Renal cortical epithelial cell (primary cell): ENCODE measurements around the gene CACNA2D1. TPM values are rescaled to one million over a fixed set of nuclear protein-coding genes. Genes with fewer than 3 reads are reported as not detected.
"Not testable (repeated sequence)": the region's sequence is repeated elsewhere in the genome, so short reads cannot be mapped to it uniquely, and the experiment has no call there.

Source experiments
- DNase-seq: peaks from one replicate; pipeline ENCODE4 v3.0.0-alpha.2; 2011; ENCODE audit warnings: low read depth
- total RNA-seq: library from RNA; depleted of rRNA; stranded (reverse); fragments of >200 nt; gene quantifications from 2 replicates; pipeline ENCODE4 v1.2.3, GENCODE V29; 2014

CACNA2D1 gene
- total RNA-seq, 1 donor from 2014 or later = 15.0 TPM

- DNase-seq = no peak
Observed at GRCh38 chr7:82393076-82393839, 50.3 kb downstream of the CACNA2D1 start.

DNA sequence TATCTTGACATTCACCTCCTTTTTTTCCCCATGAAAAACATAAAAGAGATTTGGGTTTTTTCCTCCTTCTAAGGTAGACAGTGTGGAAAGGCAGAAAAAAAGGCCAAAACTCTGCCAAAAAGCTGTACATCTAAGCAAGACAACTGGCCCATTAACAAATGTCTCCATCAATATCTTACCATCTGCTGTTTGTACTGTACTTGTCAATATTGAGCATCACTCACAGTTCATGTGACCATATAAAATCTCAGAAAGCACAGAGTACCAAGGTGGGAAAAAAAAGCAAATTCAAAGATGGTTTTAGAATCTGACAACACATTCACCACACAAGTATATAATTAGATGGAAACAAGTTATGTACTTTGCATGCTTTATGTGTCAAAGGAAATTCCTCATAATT lies 52.6 kb downstream of the CACNA2D1 start:
- no peak for DNase-seq

DNA sequence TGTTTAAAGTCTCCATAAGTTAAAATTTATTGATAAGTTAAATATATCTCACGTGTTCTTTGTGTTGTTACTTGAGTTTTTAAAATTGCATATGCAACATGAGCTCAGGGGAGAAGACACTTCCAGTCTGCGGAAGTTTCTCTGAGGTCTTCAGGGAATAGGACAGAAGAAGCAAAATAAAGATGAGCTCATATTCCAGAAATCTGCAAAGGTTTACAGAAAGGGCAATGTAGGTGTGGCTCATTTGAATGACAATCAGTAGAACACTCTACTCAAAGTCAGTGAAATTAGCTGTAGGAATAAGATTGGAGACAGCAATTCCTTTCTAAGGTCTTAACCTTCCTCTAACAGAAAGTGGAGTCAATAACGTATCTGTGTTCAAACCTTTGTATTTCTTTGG lies 53.7 kb downstream of the CACNA2D1 start:
- DNase-seq = no peak

DNA sequence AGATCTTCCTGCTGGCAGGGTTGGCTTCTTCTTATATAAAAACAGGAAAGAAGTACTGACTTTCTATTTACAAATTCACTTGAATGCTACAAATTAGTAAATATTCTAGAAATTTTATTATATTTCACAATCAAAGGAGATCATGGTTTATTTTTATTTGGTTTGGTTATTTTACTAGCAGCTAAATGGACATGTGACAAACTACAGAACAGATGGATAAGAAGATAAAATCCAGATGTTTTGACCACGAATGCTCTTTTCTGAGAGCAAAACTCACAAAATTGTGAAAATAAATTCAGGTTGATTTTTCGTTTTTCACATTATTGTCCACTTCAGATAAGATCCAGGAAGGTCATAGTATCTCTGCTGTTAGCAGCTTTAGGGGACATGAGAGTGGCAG lies 55.4 kb downstream of the CACNA2D1 start:
- no peak for DNase-seq

DNA sequence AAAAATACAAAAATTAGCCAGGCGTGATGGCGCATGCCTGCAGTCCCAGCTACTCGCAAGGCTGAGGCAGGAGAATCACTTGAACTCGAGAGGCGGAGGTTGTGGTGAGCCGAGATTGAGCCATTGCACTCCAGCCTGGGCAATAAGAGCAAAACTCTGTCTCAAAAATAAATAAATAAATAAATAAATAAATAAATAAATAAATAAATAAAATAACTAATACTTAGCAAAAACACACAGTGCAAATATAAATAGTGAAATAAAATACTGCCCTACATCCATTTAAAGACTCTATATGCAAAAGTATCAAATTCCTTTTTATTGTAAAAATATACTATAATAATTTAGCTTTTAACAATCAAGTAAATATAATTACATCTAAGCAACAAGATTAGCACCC lies 57.0 kb downstream of the CACNA2D1 start:
- not testable (repeated sequence) for DNase-seq

- DNase-seq = no peak
Observed at GRCh38 chr7:82384779-82385178, 58.8 kb downstream of the CACNA2D1 start.

- DNase-seq = no peak
Observed at GRCh38 chr7:82384051-82384464, 59.5 kb downstream of the CACNA2D1 start.

- no peak for DNase-seq
Observed at GRCh38 chr7:82382276-82382675, 61.3 kb downstream of the CACNA2D1 start.

DNA sequence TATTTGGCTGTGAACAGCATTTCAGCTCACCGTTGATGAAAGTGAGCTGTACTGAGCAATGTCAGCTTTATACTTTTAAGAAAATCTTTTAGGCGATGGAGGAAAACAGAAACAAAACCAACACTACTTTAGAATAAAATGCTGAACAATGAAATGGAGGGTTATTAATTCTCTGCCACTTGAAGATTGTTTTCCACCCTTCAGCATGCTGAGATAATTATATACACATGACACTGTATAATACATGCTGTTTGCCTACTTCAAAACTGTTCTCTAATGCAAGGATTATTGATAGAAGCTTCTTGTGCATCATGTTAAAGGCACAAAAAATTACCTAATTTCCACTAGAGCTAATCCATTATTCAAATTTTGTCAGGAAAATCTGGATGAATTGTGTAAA lies 66.8 kb downstream of the CACNA2D1 start:
- no peak for DNase-seq

DNA sequence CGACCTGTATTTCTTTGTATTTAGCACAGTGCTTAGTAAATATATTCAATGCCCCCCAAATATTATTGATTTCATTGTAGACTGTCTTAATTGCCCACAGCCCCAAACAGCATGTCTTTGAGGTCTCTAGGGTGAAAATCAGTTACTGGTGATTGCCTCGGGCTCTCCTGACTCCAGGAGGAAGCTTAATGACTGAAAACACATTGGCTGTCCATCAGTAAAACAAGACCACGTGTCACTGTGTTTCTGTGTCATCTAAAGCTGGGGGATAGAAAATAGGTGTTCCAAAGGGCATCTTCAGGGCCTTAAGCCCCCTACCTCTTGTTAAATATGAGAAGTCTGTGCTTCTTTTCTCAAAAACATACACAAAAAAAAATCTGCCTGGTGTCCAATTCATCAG lies 67.9 kb downstream of the CACNA2D1 start:
- no peak for DNase-seq

GRCh38 chr7:82375129-82375528 lies 68.4 kb downstream of the CACNA2D1 start:
- DNase-seq = no peak

DNA sequence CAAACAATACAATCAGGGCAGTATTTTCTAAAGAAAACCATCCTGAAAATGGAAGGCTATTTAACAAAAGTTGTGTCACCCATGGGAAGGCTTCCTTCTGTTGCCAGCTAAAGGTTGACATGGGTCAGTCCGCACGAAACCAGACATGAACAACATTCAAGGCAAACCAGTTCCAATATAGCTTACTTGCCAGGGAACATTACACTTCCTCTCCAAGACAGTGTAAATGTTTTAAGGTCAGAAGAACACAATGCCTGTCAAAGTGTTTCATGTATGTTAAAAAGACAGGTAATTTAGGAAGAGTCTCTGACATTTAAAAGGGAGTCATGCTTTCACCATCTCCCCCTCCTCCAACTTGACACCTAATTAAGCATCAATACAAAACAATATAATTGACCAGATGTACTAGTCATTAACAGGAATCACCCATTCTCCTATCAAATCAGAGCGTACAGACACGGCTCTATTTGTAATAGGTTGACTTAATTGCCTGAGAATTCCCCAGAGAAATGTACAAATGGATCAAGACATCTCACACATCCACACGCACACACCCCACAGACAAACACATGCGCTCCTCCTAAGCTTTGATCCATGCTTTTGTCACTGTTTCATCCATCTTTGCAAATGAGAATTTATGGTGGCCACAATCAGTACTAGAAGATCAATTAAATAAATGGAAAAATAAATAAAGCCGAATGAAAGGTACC lies 69.5 kb downstream of the CACNA2D1 start:
- DNase-seq = no peak

GRCh38 chr7:82364671-82365070 lies 78.9 kb downstream of the CACNA2D1 start:
- no peak for DNase-seq

- no peak for DNase-seq
Observed at GRCh38 chr7:82364048-82364447, 79.5 kb downstream of the CACNA2D1 start.

- DNase-seq = no peak
Observed at GRCh38 chr7:82362129-82362706, 81.4 kb downstream of the CACNA2D1 start.

- no peak for DNase-seq
Observed at GRCh38 chr7:82360591-82361368, 82.8 kb downstream of the CACNA2D1 start.

DNA sequence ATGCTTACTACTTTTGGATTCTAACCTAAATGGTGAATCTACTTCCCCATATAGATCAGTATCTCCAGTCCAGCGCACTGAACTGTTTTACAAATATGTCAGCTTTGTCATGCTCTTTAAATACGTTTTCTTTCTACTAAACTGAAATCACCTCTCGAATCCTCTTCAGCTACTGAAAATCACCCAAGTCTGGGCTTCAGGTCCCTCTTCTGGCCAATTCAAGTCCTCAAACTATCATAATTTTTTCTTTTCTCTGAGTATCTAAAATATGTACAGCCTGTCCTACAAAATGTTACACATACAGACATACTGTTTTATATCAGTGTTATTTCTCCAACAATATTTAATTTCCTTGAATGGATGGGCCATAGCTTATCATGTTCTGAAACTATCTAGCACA lies 84.2 kb downstream of the CACNA2D1 start:
- DNase-seq = no peak

GRCh38 chr7:82358923-82359322 lies 84.7 kb downstream of the CACNA2D1 start:
- no peak for DNase-seq

DNA sequence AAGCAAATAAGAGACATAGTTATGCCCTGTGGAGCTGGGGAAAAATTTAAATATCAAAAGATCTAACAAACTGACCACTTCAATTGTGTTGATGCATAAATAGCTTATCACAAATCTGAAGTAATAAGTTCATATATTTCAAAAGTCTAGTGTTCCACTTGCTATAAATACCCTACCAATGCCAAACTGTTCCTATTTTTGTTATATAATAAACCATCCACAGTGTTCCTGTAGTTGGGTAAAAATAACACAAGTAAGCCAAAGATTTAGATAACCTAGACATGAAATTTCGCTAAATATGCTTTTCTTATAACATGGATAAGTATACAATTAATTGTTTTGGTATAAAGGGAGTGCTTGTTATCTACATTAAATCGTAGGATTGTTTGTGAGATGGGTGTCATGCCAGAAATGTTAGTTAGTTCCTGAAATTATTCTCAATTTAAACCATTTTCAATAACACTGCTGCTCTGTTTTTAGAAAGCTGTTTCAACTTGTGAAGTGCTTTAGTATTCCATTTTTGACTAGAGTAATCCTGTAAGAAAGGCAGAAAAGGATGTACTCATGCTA lies 85.5 kb downstream of the CACNA2D1 start:
- DNase-seq = no peak

DNA sequence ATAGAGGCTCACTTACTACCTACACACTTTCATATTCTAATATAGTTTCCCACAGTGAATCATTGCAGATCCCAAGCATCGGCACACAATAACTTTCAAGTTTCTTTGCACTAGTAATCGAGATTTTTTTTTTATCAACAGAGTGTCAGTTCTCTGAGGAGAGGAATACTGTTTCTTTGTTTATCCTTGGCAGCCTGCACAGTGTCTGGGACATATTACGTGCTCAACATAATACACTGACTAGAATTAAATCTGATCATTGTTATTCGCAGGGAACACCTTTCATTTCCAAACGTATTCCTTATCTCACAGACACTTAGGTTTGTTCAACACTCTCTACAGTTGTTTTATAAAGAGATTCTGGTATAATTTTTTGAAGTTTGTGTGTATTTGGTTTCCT lies 95.3 kb downstream of the CACNA2D1 start:
- DNase-seq = no peak

DNA sequence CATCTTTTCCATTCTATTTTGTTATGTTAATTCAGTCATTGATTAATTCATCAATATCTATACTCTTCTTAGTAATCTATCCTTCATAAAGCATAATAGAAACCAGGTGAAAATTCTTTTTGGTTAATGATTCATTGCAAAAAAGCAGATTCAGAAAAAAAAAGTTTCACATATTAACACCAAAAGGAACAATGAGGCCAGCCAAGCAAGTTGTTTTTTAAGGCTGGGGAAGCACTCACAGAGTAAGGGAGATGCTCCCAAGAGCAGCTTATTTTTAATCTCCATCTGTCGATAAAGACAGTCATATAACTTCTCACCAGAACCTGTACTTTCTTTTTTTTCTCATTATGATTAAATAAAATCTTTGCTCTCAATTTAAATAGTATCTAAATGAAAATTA lies 95.8 kb downstream of the CACNA2D1 start:
- peak; percentile 16 for DNase-seq

- DNase-seq = no peak
Observed at GRCh38 chr7:82345886-82346285, 97.7 kb downstream of the CACNA2D1 start.
